Skeletal muscle satellite cell (primary cell): Measurements from ENCODE around the gene MAP4K3.

ENCODE experiments used
- H3K27me3 ChIP-seq: 2 replicates; pipeline ENCODE4 v1.7.0; 2013; ENCODE audit warnings: low read length; ENCODE audit not compliant: control insufficient read depth, insufficient read depth
- H3K36me3 ChIP-seq: 2 replicates; pipeline ENCODE4 v1.7.0; 2013; ENCODE audit warnings: mild to moderate bottlenecking, control low read depth, low read length; ENCODE audit not compliant: insufficient read depth
- H3K4me1 ChIP-seq: 2 replicates; pipeline ENCODE4 v1.7.0; 2013; ENCODE audit warnings: low read length; ENCODE audit not compliant: control insufficient read depth, insufficient read depth
- H3K4me2 ChIP-seq: 2 replicates; pipeline ENCODE4 v1.7.0; 2013; ENCODE audit warnings: mild to moderate bottlenecking, low read length
- H3K4me3 ChIP-seq: 2 replicates; pipeline ENCODE4 v1.7.0; 2013; ENCODE audit warnings: low read length
- H3K9ac ChIP-seq: 2 replicates; pipeline ENCODE4 v1.7.0; 2013; ENCODE audit warnings: mild to moderate bottlenecking, low read depth, low read length, moderate library complexity
- H3K9me3 ChIP-seq: replicated peaks from 2 replicates; pipeline ENCODE4 v1.7.0; 2013; ENCODE audit warnings: mild to moderate bottlenecking, control low read depth, low read length

The MAP4K3 gene

DNA sequence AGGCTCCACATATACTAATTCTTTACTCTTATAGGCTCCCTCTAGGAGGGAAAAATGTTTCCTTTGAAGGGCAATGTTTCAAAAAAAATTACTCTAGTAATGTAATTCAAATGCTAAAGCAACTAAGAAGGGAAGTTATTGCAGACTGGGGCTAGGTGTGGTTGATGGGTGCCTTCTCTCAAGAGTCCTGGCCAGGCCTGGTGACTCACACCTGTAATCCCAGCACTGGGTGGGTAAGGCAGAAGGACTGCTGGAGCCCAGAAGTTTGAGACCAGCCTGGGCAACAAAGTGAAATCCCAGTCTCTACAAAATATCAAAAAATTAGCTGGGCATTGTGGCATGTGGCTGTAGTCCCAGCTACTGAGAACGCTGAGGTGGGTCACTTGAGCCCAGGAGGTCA is 162.1 kb downstream of the MAP4K3 start:
- no peaks in the 10 kb centered on the region for H3K27me3 ChIP-seq
- H3K9ac ChIP-seq = no peak overlapping the region
- no peak overlapping the region for H3K4me2 ChIP-seq
- H3K4me3 ChIP-seq = no peak overlapping the region
- no peaks in the 10 kb centered on the region for H3K4me1 ChIP-seq
- H3K9me3 ChIP-seq = no peaks in the 10 kb centered on the region
- peaks cover 38% of the 10 kb centered on the region for H3K36me3 ChIP-seq

DNA sequence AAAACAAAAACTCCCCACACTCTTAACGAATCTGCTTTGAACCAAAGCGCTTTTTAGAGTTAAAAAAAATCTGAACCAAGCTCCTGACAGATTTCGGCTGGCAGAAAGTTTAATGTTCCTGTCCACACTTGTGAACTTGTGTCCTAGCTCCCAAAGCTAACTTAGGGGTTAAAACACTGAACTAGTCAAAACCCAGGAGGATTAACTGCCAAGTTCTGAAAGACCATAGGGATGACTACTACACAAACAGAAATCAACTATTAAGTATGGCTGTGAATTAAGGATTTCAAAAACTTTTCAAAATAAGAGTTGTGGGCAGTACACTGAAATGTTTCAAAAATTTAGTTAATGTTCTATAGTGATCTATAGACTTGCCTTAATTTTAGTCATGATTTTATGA is 167.1 kb downstream of the MAP4K3 start:
- H3K36me3 ChIP-seq = peaks cover 25% of the 10 kb centered on the region
- H3K27me3 ChIP-seq = no peaks in the 10 kb centered on the region
- H3K4me3 ChIP-seq = no peak overlapping the region
- H3K9ac ChIP-seq = no peak overlapping the region
- no peaks in the 10 kb centered on the region for H3K9me3 ChIP-seq
- peaks cover 11% of the 10 kb centered on the region for H3K4me1 ChIP-seq
- H3K4me2 ChIP-seq = no peak overlapping the region

DNA sequence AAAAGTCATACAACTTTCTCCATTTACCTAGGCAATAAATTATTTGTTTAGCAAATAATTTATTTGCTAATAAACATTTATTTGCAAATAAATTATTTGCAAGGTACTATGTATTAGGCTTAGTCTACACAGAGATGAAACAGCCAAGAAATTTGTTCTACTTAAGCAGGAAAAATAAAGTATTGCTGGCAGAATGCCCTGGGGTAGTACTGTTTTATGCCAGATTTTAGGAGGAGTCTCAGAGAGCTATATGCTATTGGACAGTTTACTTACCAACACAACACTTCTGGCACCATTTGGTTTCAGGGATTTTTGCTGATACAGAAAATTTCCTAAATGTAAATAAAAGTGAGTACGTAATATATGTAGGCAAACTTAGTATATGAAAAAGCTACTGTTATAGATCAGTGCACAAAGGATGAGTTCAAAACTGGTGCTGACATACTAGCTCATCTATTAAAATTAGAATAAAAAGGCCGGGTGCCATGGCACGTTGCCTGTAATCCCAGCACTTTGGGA is 170.1 kb downstream of the MAP4K3 start:
- Histone ChIP-seq H3K27me3 (no peaks in the 10 kb centered on the region), H3K4me1 (peaks cover 11% of the 10 kb centered on the region), H3K36me3 (peaks cover 29% of the 10 kb centered on the region), H3K4me2 (no peak overlapping the region), H3K4me3 (no peak overlapping the region), H3K9ac (no peak overlapping the region), H3K9me3 (no peaks in the 10 kb centered on the region)

DNA sequence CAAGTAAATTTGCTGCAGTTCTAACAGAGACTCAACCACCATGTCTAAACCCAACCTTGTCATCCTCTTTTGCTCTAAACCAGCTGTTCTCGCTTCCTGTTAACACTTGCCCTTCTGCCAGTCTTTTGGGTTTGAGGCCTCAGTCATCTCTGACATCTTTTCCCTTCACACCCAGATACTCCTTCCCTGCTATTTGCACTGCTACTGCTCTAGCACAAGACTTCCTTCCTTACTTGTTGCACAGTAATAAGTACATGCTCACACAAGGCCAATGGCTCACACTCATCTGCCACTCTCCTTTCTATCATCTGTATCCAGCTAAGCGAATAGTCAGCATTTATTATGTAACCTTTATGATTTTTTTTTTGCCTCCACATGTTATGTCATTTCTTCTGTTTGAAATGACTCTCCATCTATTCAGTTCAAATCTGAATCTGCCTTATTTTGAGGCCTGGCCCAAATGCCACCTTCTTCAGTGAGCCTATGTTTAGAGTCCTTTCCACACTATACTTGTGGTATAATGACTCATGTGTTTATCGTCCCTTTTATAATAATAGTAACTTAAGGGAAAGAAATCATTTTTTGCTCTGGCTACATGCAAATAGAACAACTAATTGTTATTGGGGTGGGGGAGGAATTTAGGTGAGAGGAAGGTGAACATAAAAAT is 170.8 kb downstream of the MAP4K3 start:
- peaks cover 27% of the 10 kb centered on the region for H3K36me3 ChIP-seq
- H3K4me2 ChIP-seq = no peak overlapping the region
- H3K9ac ChIP-seq = no peak overlapping the region
- H3K27me3 ChIP-seq = no peaks in the 10 kb centered on the region
- H3K4me1 ChIP-seq = peaks cover 11% of the 10 kb centered on the region
- H3K4me3 ChIP-seq = no peak overlapping the region
- H3K9me3 ChIP-seq = no peaks in the 10 kb centered on the region

DNA sequence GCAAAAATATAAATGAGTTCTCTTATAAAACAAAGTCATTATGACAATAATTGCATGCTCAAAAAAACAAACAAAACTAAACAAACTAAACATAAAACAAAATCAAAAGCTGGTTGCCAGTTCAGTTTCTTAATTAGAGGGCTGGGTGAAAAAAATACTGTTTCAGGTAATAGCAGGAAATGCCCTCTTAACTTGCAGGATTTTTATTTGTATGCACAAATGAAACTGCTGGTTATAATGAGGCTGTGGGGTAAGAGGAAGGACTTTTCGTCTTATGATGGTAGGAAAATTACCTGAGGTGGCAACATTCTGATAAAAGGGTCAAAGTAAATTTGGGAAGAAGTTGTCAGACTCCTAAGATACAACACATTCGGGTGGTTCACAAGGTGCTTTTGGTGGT is 171.8 kb downstream of the MAP4K3 start:
- peaks cover 11% of the 10 kb centered on the region for H3K4me1 ChIP-seq

DNA sequence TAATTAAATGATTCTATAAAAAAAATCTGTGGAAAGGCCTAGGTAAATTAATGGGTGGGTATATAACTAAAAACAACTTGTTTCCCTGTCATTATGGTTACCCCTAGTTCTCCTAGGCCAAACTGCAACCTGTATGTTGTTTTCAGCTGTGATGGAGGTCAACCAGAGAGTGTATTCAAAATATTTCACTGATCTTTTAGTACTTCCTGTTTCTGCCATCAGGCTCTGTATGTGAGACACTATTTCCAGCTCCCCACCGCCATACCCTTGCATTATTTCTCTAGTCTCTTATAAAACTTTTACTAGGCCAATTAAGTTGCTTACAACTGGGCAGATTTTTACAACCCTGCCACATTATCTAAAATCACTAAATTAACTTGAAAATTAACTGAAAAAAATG is 172.4 kb downstream of the MAP4K3 start:
- Histone ChIP-seq H3K4me2 (no peak overlapping the region), H3K4me3 (no peak overlapping the region), H3K36me3 (peaks cover 31% of the 10 kb centered on the region), H3K4me1 (peaks cover 11% of the 10 kb centered on the region), H3K27me3 (no peaks in the 10 kb centered on the region), H3K9me3 (no peaks in the 10 kb centered on the region), H3K9ac (no peak overlapping the region)

More for the DNA sequence above, 171.8 kb downstream of the MAP4K3 start:
- no peak overlapping the region for H3K4me2 ChIP-seq
- no peaks in the 10 kb centered on the region for H3K9me3 ChIP-seq
- no peak overlapping the region for H3K4me3 ChIP-seq
- H3K27me3 ChIP-seq = no peaks in the 10 kb centered on the region
- H3K9ac ChIP-seq = no peak overlapping the region
- H3K36me3 ChIP-seq = peaks cover 28% of the 10 kb centered on the region

DNA sequence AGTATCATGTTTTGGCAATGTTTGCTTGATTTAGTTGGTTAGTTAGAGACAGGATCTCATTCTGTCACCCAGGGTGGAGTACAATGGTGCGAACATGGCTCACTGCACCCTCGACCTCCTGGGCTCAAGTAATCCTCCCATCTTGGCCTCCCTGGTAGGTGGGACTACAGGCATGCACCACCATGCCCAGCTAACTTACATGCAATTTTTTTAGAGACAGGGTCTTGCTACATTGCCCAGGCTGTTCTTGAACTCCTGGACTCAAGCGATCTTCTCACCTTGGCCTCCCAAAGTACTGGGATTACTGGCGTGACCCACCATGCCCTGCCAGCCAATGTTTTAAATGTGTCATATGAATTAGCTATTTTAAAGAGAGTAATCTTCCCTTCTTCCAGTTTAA is 177.0 kb downstream of the MAP4K3 start:
- no peak overlapping the region for H3K4me2 ChIP-seq
- H3K9ac ChIP-seq = no peak overlapping the region
- no peaks in the 10 kb centered on the region for H3K27me3 ChIP-seq
- no peaks in the 10 kb centered on the region for H3K9me3 ChIP-seq
- no peak overlapping the region for H3K4me3 ChIP-seq
- peaks cover 39% of the 10 kb centered on the region for H3K36me3 ChIP-seq
- no peaks in the 10 kb centered on the region for H3K4me1 ChIP-seq

DNA sequence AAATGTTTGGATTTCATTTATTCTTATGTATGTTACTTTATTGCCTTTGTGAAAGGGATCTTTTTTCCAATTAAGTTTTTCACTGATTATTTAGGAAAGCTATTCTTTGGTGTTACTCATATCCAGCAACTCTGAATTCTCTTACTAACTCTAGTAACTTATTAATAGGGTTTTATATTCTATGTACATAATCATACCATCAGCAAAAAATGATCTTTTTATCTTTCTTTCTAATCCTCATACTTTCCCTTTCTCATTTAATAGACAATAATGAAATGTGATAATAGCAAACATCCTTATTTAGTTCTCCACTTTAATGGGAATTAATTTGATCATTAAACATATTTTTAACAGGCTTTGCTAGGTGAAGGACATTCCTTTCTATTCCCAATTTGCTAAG is 181.0 kb downstream of the MAP4K3 start:
- H3K9me3 ChIP-seq = no peaks in the 10 kb centered on the region
- no peak overlapping the region for H3K9ac ChIP-seq
- H3K4me2 ChIP-seq = no peak overlapping the region
- no peak overlapping the region for H3K4me3 ChIP-seq
- H3K36me3 ChIP-seq = peaks cover 56% of the 10 kb centered on the region
- H3K27me3 ChIP-seq = no peaks in the 10 kb centered on the region
- no peaks in the 10 kb centered on the region for H3K4me1 ChIP-seq

DNA sequence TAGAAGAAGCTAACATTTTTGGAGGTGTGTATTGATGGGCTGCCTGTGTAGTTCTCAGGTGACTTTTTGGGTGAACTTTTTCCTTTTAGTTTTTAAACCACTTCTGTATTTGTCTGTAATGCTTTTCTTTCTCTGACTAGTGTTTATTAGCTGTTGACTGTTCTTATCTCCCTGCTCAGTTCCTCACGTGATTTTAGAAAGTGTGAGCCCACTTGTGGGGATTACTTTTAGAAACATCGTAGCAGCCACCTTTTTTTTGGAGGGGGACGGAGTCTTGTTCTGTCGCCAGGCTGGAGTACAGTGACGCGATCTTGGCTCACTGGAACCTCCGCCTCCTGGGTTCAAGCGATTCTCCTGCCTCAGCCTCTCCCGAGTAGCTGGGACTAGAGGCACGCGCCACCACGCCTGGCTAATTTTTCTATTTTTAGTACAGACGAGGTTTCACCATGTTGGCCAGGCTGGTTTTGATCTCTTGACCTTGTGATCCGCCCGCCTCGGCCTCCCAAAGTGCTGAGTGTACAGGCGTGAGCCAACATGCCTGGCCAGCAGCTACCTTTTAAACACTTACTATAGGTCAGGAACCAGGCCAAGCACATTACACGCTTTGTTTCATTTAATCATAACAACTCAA is 184.1 kb downstream of the MAP4K3 start:
- H3K4me3 ChIP-seq = no peak overlapping the region
- no peaks in the 10 kb centered on the region for H3K27me3 ChIP-seq
- H3K4me1 ChIP-seq = no peaks in the 10 kb centered on the region
- no peak overlapping the region for H3K9ac ChIP-seq
- H3K9me3 ChIP-seq = no peaks in the 10 kb centered on the region
- peaks cover 55% of the 10 kb centered on the region for H3K36me3 ChIP-seq
- no peak overlapping the region for H3K4me2 ChIP-seq

DNA sequence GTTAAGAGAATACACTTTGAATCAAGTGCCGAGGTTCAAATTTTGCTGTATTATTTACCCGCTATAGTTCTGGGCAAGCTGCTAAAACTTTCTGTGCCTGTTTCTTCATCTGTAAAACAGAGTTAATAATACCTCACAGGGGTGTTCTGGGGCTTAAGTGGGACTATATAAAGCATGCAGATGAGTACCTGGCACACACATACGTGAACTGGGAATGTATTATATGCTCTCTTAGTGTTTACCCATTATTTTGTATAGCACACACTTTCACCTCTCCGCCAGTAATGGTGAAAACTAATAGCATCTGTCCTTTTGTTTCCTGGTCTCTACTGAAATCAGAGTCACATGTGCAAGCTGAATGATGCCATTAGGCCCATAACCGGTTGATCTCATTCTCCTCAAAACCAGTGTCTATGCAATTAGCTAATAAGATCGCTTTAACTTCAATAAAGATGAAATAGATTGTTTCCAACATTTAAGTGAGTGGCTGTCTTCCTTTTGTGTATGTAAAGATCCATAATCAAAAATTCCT is 189.5 kb downstream of the MAP4K3 start:
- Histone ChIP-seq H3K4me1 (no peaks in the 10 kb centered on the region), H3K4me2 (no peak overlapping the region), H3K36me3 (peaks cover 33% of the 10 kb centered on the region), H3K27me3 (no peaks in the 10 kb centered on the region), H3K4me3 (no peak overlapping the region), H3K9ac (no peak overlapping the region), H3K9me3 (no peaks in the 10 kb centered on the region)

DNA sequence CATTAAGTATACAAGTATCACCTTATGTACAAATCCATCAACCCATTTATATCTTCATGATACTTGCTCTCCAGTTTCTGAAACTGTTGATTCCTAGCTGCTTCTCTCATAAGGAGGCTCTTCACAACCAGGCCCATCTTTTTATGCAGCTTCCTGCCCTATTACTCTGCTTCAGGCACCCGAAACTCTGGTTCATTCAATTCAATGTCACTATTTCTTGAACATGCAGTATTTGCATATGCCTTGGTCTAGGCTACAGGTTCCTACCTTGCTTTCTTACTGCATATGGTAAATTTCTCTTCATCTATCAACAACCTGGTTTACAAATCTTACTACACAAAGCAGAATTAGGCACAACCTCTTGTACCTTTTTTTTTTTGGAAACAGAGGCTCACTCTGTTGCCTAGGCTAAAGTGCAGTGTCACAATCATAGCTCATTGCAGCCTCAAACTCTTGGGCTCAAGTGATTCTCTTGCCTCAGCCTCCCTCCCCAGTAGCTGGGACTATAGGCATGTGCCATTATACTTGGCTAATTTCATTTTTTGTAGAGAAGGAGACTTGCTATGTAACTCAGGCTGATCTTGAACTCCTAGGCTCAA is 190.6 kb downstream of the MAP4K3 start:
- H3K4me1 ChIP-seq = no peaks in the 10 kb centered on the region
- no peak overlapping the region for H3K4me2 ChIP-seq
- H3K9me3 ChIP-seq = no peaks in the 10 kb centered on the region
- no peak overlapping the region for H3K9ac ChIP-seq
- H3K27me3 ChIP-seq = no peaks in the 10 kb centered on the region
- H3K4me3 ChIP-seq = no peak overlapping the region
- H3K36me3 ChIP-seq = peaks cover 22% of the 10 kb centered on the region
